Measurements from ENCODE around the gene OXNAD1.

OXNAD1 gene

GRCh38 chr3:16247282-16248061 is 17.5 kb upstream of the OXNAD1 start:
- DNase-seq: peak; percentile 41

DNA sequence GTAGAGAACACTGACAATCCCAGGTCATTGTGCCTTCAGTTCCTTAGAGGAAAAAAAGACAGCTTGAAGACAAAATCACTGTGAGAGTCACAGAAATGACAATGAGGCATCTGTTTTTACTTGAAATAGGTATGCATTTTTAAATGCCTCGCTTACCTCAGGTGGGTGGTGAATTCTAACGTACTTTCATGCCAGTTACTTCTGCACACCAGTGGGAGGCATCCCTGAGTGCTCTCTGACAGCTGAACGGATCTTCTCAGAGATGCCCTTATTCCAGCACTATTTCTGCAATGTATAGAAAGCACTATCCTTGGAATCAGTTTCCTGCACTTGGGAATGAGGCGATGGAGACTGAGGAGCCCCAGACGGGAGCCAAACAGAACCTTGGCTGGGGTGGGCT is 16.5 kb upstream of the OXNAD1 start:
- DNase-seq: no peak

GRCh38 chr3:16249336-16249735 is 15.7 kb upstream of the OXNAD1 start:
- no peak for DNase-seq

DNA sequence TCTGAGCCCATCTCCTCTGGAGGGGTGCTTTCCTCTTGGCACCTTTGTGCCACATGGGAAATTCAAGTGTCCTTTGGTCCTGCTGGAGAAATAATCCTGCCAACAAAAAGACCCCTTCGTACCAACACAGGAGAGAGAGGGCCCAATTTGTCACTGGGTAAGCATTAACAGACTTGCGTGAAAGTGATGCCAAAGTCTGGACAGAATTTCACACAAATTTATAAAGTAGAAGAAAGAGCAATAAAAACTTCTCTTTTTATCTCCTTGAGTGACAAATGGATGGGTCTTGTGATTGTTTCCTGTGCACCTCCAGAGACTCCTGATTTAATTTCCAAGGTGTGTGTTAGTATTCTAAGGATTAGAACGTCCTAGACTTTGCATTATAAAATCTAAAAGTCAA is 15.1 kb upstream of the OXNAD1 start:
- DNase-seq: no peak

DNA sequence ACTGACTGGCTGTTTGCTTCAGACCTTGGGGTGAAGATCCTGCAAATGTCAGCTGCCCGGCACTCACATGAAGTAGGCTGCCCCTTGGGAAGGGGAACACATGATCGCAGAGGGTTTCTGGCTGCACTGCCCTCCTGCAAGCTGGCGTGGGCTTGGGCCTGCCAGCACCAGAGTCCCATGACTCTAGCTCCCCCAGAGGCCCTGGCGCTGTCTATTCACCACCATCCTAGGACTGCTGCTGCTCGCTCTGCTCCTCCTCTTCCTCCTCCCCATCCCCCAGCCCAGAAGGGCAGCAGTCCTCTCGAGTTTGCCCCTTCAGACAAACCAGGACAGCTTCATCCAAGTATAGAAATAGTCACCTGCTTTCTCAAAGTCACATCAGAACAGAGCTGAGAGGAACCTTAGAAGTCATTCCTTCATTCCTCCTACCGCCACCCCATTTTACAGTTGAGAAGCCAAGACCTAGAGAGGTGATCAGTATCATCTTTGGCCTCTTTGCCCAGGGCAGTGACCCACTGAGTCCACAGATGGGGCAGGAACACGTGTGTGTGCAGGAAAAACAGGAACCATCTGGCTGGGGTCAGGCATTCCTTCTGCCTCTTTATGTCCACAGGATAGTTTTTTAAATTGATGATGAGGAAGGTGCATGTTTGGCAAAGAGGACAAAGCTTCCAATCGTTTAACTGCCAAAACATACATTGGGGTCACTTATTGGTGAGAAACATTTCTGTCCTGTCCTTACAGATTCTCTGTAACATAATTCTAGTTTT is 13.5 kb upstream of the OXNAD1 start:
- DNase-seq: no peak

DNA sequence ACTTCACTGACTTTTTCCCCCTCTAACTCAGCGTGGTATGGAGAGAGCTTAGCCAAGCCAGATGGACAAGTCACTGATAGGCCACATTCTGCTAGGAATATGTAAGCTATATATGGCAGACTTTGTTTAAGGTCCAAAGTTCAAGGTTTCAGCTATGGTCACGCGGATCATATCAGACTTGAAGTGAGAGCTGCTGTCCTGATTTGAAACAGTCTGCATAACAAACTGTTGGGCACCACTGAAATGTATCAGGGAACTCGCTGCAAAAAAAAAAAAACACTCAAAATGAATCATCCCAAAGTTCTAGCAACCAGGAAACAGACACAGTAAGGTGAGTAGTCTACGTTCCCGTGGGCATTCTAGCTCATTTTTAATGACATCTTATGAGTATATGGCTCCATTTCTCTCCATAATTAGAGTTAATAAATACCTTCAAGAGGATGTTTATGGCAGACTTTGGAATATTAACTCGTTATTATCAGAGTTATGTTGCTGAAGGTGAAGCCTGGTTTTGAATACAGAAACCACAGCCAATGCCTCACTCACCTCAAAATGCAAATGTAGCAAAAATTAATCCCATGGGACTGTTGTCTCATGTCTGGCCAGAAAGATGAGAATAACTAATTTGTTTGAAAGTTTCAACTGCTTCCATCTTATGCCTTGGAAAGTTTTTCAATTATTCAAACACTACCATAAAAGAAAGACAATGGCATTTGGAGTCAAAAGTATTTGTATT is 12.6 kb upstream of the OXNAD1 start:
- no peak for DNase-seq

DNA sequence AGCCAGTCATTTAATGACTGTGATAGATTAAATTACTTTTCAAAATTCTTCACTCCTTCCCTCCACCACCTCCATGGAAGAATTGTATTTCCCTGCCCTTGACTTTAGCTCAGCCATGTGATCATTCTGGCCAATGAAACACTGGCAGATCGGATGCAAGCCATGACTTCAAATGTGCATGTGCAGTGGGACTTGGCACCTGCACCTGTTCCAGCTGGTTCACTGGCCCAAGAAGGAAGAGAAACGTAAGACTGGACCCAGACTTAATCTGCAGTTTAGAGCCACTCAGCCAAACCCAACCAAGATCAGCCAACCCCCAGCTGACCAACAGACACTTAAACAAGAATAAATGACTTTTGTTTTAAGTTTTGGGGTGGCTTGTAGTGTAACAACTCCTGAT is 12.0 kb upstream of the OXNAD1 start:
- DNase-seq: no peak

GRCh38 chr3:16253601-16254000 is 11.4 kb upstream of the OXNAD1 start:
- no peak for DNase-seq

GRCh38 chr3:16254916-16255315 is 10.1 kb upstream of the OXNAD1 start:
- DNase-seq: no peak

DNA sequence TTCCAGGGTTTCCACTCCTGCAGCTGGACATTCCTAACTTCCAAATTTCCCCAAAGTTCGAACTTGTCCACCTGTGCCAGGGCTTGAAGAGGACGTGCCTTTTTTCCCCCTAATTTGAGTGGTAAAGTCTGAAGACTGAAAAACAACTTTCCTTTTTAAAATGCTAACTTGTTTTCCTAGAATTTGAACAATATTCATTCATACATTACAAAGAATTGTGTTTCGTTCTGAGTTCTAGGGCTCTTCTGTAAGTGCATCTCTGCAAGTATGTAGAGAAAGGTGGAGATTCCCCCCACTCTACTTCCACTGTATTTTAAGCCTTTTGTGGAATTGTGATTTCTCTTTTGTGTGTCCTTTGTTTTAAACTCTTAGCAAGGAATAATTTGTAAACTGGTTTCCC is 9.7 kb upstream of the OXNAD1 start:
- no peak for DNase-seq

GRCh38 chr3:16255726-16256125 is 9.3 kb upstream of the OXNAD1 start:
- no peak for DNase-seq

GRCh38 chr3:16257309-16257708 is 7.7 kb upstream of the OXNAD1 start:
- no peak for DNase-seq

DNA sequence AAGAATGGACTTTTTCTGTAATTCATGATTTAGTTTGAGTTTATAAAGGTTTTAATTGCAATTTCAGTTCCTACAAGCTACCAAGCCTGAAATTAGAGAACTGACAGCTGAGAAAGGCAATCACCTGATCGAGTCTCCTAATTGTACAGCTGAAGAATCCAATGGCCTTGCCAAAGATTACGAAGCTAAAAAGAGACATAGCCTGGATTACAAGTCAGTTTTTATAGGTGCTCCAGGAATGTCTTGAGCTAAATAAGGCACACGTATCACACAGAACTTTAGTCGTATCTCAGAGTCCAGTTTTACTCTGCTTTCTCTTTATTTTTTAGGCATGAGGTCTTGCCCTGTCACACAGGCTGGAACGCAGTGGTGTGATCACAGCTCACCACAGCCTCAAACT is 6.8 kb upstream of the OXNAD1 start:
- DNase-seq: no peak

- no peak for DNase-seq
Measured at GRCh38 chr3:16258866-16259265, 6.1 kb upstream of the OXNAD1 start.

GRCh38 chr3:16260046-16260445 is 5.0 kb upstream of the OXNAD1 start:
- DNase-seq: no peak

DNA sequence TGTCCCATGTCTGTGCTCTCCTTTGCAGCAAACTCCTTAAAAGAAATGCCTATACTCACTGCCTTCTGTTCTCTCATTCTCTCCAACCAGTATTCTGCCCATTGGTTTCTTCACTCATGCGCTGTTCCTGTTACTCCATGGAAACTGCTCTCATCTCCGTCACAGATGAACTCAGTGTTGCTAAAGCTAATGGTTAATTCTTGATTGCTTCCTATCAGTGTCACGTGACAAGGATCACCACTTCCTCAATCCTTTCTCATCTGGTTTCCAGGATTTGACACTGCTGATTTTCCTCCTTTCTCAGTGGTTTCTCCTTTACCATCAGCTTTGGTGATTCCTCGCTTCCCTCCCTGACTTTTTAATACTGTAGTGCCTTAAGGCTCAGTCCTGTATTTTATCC is 2.8 kb upstream of the OXNAD1 start:
- DNase-seq: no peak

DNA sequence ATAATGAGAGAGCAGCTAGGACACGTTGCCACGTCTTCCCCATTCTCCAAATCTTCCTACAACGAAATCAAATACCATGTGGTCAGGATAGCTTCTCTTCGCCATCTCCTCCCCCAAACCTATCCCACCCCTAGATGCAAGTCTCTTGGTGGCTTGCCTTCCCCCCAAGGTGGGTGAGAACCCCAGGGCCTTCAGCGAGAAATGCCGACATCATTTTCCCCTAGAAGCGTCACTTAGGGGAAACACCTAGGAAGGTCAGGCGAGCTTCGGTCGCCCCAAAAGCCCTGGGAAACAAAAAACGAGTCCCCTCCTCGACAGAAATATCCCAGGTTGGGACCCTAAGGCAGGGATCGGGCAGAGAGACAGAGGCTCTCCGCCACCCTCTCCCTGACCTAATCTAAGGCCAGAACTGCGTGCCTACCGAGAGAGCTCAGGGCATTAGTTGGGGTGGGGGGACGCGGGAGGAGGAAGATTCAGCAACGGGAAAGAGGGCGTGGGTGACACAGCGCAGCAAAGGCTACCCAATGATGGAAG is 771 bp upstream of the OXNAD1 start:
- no peak for DNase-seq

DNA sequence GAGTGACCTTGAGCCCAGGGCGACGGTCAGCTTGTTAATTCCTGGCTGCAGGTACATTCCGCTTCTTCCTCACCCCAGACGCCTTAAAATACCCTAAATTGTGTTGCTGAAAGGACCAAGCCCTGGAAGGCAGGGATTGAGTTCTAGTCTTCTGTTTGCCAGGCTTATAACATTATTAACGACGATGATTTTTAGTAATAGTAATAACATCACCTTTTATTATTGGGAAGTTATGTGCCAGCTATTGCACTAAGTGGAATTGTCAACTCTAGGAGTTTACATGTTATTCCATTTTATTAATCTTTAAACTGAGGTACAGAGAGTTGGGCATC is 409 bp downstream of the OXNAD1 start:
- DNase-seq: no peak

- no peak for DNase-seq
Measured at GRCh38 chr3:16266714-16267113, 1.7 kb downstream of the OXNAD1 start.

DNA sequence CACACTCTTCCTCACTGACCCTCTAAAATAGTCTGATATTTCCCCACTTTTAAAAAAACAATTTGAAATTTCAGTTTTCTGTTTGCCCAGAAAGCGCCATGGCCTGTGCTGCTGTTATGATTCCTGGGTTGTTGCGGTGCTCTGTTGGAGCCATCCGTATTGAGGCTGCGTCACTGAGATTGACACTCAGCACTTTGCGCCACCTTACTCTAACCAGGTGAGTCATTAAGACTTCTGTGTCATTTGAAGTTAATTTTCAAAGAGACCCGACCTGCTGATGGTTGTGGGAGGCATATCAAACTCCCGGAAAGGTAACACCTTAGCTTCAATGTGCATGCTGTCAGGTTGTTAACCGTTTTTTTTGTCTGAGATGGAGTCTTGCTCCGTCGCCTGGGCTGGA is 5.8 kb downstream of the OXNAD1 start:
- no peak for DNase-seq

GRCh38 chr3:16272588-16272987 is 7.6 kb downstream of the OXNAD1 start:
- no peak for DNase-seq

DNA sequence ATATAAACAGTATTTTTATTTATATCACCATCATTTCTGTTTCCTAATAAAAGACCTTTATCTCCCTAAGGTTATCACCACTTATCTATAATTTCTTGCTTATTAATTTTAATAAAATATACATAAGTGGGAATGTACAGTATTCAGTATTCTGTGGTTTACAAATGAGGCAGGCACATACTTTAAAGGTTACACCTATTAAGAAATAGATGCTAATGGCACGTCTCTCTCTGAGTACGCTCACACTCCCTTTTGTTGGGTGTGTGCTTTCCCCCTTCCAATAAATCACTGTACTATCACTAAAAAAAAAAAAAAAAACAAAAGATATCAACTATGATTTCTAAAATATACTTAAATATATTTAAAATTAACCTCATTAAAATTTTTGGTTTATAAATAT is 8.9 kb downstream of the OXNAD1 start:
- no peak for DNase-seq

DNA sequence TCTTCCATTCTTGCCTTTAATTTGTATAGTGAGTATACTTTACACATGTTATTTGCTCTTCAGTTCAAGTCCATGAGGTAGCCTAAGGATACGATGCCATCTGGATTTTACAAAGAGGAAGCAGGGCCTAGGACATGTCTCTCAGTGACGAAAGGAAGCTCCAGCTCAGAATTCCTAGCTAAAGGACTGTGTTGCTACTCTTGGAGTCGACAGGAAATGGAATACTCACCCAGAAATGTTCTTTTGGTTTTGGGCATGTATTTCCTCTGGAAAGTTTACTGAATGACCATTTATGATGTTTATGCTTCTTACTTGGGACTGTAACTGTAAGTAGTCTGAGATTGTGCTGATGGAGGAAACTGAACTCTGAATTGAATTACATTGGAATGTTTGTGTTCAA is 12.5 kb downstream of the OXNAD1 start:
- no peak for DNase-seq

Measured in DMS153 (cell line).